ENCODE data around the gene WDR88. TPM values are rescaled to one million over a fixed set of nuclear protein-coding genes. Genes with fewer than 3 reads are reported as not detected.

WDR88 gene
- polyA plus RNA-seq, 1 donor from 2014 or later, result 0.35 TPM

DNA sequence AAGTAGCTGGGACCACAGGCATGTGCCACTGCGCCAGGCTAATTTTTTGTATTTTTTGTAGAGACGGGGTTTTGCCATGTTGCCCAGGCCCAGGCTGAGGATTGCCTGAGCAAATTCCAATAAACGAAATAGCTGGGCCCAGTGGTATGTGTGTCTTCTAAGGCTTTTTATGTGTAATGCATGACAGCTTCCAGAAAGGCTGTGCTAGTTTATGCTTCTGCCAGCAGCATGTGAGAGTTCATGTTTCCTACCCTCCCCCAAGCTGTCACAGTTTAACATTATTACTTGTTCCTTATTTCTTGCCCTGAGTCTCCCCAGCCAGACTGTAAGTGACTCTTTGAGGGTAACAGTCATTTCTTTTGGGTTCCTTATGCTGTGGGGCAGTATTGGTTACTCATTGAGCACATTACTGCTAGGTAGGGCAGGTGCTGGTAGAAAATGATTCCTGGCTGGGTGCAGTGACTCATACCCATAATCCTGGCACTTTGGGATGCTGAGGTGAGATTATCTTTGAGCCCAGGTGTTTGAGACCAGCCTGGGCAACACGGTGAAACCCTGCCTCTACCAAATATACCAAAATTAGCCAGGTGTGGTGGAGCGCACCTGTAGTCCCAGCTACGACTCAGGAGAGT is 37.4 kb upstream of the WDR88 start:
- Histone ChIP-seq H3K9ac (ENCODE audit: low read length) (no peak overlapping the region), H3K9me3 (ENCODE audit: low read length) (no peaks in the 10 kb centered on the region), H3K4me2 (ENCODE audit: low read length) (no peak overlapping the region), H4K20me1 (ENCODE audit: insufficient read depth) (peaks cover 4% of the 10 kb centered on the region), H3K79me2 (replicated peaks; ENCODE audit: insufficient read depth, low read length) (no peaks in the 10 kb centered on the region), H3K9me2 (ENCODE audit: insufficient read depth, low read length) (no peaks in the 10 kb centered on the region), H3K27me3 (ENCODE audit: insufficient read depth, low read depth, low read length) (no peaks in the 10 kb centered on the region), H3K4me3 (ENCODE audit: low read length) (no peak overlapping the region), H2AFZ (ENCODE audit: low read depth, low read length) (no peak overlapping the region), H3K27ac (ENCODE audit: low read length) (no peak overlapping the region), H3K36me3 (ENCODE audit: insufficient read depth, low read length) (peaks cover 4% of the 10 kb centered on the region), H3F3A (ENCODE audit: insufficient read depth, low read length, poor library complexity, severe bottlenecking) (no peaks in the 10 kb centered on the region)
- TF ChIP-seq POLR2AphosphoS5 (IDR thresholded peaks at IDR 0.05), result no peak
- no peak for TF ChIP-seq RAD21 (conservative IDR thresholded peaks at IDR 0.05)
- TF ChIP-seq EP300 (conservative IDR thresholded peaks at IDR 0.05; ENCODE audit: poor library complexity, severe bottlenecking), result no peak
- TF ChIP-seq, protein P1, sequence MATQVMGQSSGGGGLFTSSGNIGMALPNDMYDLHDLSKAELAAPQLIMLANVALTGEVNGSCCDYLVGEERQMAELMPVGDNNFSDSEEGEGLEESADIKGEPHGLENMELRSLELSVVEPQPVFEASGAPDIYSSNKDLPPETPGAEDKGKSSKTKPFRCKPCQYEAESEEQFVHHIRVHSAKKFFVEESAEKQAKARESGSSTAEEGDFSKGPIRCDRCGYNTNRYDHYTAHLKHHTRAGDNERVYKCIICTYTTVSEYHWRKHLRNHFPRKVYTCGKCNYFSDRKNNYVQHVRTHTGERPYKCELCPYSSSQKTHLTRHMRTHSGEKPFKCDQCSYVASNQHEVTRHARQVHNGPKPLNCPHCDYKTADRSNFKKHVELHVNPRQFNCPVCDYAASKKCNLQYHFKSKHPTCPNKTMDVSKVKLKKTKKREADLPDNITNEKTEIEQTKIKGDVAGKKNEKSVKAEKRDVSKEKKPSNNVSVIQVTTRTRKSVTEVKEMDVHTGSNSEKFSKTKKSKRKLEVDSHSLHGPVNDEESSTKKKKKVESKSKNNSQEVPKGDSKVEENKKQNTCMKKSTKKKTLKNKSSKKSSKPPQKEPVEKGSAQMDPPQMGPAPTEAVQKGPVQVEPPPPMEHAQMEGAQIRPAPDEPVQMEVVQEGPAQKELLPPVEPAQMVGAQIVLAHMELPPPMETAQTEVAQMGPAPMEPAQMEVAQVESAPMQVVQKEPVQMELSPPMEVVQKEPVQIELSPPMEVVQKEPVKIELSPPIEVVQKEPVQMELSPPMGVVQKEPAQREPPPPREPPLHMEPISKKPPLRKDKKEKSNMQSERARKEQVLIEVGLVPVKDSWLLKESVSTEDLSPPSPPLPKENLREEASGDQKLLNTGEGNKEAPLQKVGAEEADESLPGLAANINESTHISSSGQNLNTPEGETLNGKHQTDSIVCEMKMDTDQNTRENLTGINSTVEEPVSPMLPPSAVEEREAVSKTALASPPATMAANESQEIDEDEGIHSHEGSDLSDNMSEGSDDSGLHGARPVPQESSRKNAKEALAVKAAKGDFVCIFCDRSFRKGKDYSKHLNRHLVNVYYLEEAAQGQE (IDR thresholded peaks at IDR 0.05; ENCODE audit: borderline replicate concordance), result no peak
- TF ChIP-seq TAF1 (IDR thresholded peaks at IDR 0.05; ENCODE audit: low read depth), result no peak
- TF ChIP-seq MXI1 (conservative IDR thresholded peaks at IDR 0.05; ENCODE audit: poor library complexity, severe bottlenecking), result no peak
- TF ChIP-seq EZH2 (IDR thresholded peaks at IDR 0.05; ENCODE audit: borderline replicate concordance, insufficient read depth, low read length, poor library complexity, severe bottlenecking), result no peak
- no peak for TF ChIP-seq SMC3 (conservative IDR thresholded peaks at IDR 0.05; ENCODE audit: poor library complexity)
- TF ChIP-seq, protein P2, sequence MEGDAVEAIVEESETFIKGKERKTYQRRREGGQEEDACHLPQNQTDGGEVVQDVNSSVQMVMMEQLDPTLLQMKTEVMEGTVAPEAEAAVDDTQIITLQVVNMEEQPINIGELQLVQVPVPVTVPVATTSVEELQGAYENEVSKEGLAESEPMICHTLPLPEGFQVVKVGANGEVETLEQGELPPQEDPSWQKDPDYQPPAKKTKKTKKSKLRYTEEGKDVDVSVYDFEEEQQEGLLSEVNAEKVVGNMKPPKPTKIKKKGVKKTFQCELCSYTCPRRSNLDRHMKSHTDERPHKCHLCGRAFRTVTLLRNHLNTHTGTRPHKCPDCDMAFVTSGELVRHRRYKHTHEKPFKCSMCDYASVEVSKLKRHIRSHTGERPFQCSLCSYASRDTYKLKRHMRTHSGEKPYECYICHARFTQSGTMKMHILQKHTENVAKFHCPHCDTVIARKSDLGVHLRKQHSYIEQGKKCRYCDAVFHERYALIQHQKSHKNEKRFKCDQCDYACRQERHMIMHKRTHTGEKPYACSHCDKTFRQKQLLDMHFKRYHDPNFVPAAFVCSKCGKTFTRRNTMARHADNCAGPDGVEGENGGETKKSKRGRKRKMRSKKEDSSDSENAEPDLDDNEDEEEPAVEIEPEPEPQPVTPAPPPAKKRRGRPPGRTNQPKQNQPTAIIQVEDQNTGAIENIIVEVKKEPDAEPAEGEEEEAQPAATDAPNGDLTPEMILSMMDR (IDR thresholded peaks at IDR 0.05; ENCODE audit: poor library complexity, severe bottlenecking), result no peak

DNA sequence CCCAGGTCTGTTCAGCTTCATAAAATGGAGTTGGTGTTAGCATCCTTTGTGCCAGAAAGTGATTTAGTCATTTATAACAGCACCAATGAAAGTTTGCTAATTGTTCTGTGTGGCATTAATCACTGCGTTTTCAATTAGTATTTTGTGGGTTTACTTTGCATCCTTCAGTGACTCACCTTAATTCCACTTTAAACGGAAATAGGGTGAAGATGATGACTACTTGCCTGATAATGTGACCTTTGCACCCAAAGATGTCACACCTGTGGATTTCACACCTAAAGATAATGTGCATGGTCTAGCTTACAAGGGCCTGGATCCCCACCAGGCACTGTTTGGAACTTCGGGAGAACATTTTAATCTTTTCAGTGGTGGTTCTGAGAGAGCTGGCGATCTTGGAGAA is 35.9 kb upstream of the WDR88 start:
- no peaks in the 10 kb centered on the region for H3F3A ChIP-seq (ENCODE audit: insufficient read depth, low read length, poor library complexity, severe bottlenecking)
- H3K4me3 ChIP-seq (ENCODE audit: low read length), result no peak overlapping the region
- H3K9ac ChIP-seq (ENCODE audit: low read length), result no peak overlapping the region
- H3K27ac ChIP-seq (ENCODE audit: low read length), result no peak overlapping the region
- peaks cover 4% of the 10 kb centered on the region for H3K36me3 ChIP-seq (ENCODE audit: insufficient read depth, low read length)
- no peak overlapping the region for H3K4me2 ChIP-seq (ENCODE audit: low read length)
- no peaks in the 10 kb centered on the region for H4K20me1 ChIP-seq (ENCODE audit: insufficient read depth)
- H3K79me2 ChIP-seq (replicated peaks; ENCODE audit: insufficient read depth, low read length), result no peaks in the 10 kb centered on the region
- no peaks in the 10 kb centered on the region for H3K9me2 ChIP-seq (ENCODE audit: insufficient read depth, low read length)
- H3K9me3 ChIP-seq (ENCODE audit: low read length), result no peaks in the 10 kb centered on the region
- no peak overlapping the region for H2AFZ ChIP-seq (ENCODE audit: low read depth, low read length)
- TF ChIP-seq MXI1 (conservative IDR thresholded peaks at IDR 0.05; ENCODE audit: poor library complexity, severe bottlenecking) (no peak), TAF1 (IDR thresholded peaks at IDR 0.05; ENCODE audit: low read depth) (no peak), EZH2 (IDR thresholded peaks at IDR 0.05; ENCODE audit: borderline replicate concordance, insufficient read depth, low read length, poor library complexity, severe bottlenecking) (no peak)
- TF ChIP-seq, protein P1 (IDR thresholded peaks at IDR 0.05; ENCODE audit: borderline replicate concordance), result no peak
- no peaks in the 10 kb centered on the region for H3K27me3 ChIP-seq (ENCODE audit: insufficient read depth, low read depth, low read length)
